Progenitor cell of endocrine pancreas (in vitro differentiated cells): ENCODE data around the gene COL2A1. TPM values are rescaled to one million over a fixed set of nuclear protein-coding genes. Genes with fewer than 3 reads are reported as not detected.

ENCODE experiments used
- DNase-seq: peaks from one replicate; pipeline ENCODE4 v3.0.0; 2021; ENCODE audit warnings: low spot score; ENCODE audit not compliant: unreplicated experiment
- H3K27ac Mint-ChIP-seq: 2 replicates; pipeline ENCODE4 v1.8.0; 2021; ENCODE audit warnings: mild to moderate bottlenecking, moderate library complexity, mixed read lengths
- H3K27me3 Mint-ChIP-seq: 2 replicates; pipeline ENCODE4 v1.8.0; 2021; ENCODE audit warnings: mixed read lengths
- H3K36me3 Mint-ChIP-seq: 2 replicates; pipeline ENCODE4 v1.8.0; 2022; ENCODE audit warnings: mixed read lengths; ENCODE audit not compliant: insufficient read depth
- H3K4me1 Mint-ChIP-seq: 2 replicates; pipeline ENCODE4 v1.8.0; 2021; ENCODE audit warnings: low read depth, mixed read lengths
- H3K4me3 Mint-ChIP-seq: 2 replicates; pipeline ENCODE4 v1.8.0; 2021; ENCODE audit warnings: low read depth, mild to moderate bottlenecking, moderate library complexity, mixed read lengths
- H3K9me3 Mint-ChIP-seq: 2 replicates; pipeline ENCODE4 v1.8.0; 2021; ENCODE audit warnings: low read depth, mixed read lengths
- CTCF ChIP-seq: fragments of 200-600 bp; sonication (generic); IDR thresholded peaks from one replicate; pipeline ENCODE4 v1.5.0; 2021; ENCODE audit warnings: antibody characterized with exemption, mild to moderate bottlenecking; ENCODE audit not compliant: unreplicated experiment
- total RNA-seq: library from RNA; stranded (reverse); gene quantifications from 2 replicates; pipeline ENCODE4 v1.2.1, GENCODE V29; 2021

COL2A1 gene
- total RNA-seq, 1 donor from 2014 or later = 424 TPM

DNA sequence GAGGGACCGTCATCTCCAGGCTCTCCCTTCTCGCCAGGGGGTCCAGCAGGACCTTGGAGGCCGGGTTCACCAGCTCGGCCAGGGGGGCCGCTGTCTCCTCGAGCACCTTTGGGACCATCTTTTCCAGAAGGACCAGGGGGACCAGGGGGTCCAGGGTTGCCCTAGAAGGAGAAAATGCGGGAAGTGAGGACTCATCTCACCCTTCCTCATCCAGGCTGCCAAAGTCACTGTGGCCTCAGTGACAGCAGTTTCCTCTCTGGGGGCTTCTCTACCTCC lies 25.7 kb downstream of the COL2A1 start:
- Mint-ChIP-seq H3K4me3 (no peak overlapping the region), H3K27me3 (no peaks in the 10 kb centered on the region), H3K36me3 (peaks cover 24% of the 10 kb centered on the region), H3K27ac (no peak overlapping the region), H3K9me3 (no peaks in the 10 kb centered on the region), H3K4me1 (no peaks in the 10 kb centered on the region)
- DNase-seq = no peak
- no peak for TF ChIP-seq CTCF

GRCh38 chr12:47977772-47978597 lies 26.3 kb downstream of the COL2A1 start:
- Mint-ChIP-seq H3K27me3 (no peaks in the 10 kb centered on the region), H3K9me3 (no peaks in the 10 kb centered on the region)
- DNase-seq = no peak

GRCh38 chr12:47977046-47977771 lies 27.1 kb downstream of the COL2A1 start:
- no peak for TF ChIP-seq CTCF
- H3K4me1 Mint-ChIP-seq = peaks cover 4% of the 10 kb centered on the region
- no peak overlapping the region for H3K4me3 Mint-ChIP-seq
- H3K27me3 Mint-ChIP-seq = no peaks in the 10 kb centered on the region
- peaks cover 30% of the 10 kb centered on the region for H3K36me3 Mint-ChIP-seq
- DNase-seq = no peak
- H3K27ac Mint-ChIP-seq = no peak overlapping the region
- H3K9me3 Mint-ChIP-seq = no peaks in the 10 kb centered on the region

More at GRCh38 chr12:47977772-47978597, 26.3 kb downstream of the COL2A1 start:
- Mint-ChIP-seq H3K4me1 (peaks cover 2% of the 10 kb centered on the region), H3K4me3 (no peak overlapping the region), H3K27ac (no peak overlapping the region), H3K36me3 (peaks cover 26% of the 10 kb centered on the region)
- no peak for TF ChIP-seq CTCF

DNA sequence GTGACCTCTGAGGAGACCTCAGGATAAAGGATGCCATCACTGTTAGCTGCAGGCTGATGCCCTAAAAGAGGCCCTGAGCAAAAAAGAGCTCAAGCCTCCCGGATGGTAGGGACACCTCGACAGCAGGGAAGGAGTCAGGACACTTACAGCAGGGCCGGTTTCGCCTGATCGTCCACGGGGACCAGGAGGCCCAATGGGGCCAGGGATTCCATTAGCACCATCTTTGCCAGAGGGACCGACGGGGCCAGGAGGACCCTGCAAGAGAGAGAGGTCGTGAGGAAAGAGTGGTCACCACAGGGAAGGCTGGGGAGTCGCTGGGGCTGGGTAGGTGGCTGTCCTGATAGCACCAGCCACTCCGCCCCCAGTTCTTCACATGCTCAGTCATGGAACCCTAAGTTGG lies 28.5 kb downstream of the COL2A1 start:
- H3K4me3 Mint-ChIP-seq = no peak overlapping the region
- no peaks in the 10 kb centered on the region for H3K9me3 Mint-ChIP-seq

More for the DNA sequence above, 28.5 kb downstream of the COL2A1 start:
- peaks cover 6% of the 10 kb centered on the region for H3K4me1 Mint-ChIP-seq
- DNase-seq = no peak
- H3K36me3 Mint-ChIP-seq = peaks cover 30% of the 10 kb centered on the region
- no peak for TF ChIP-seq CTCF
- peak overlapping the region; percentile 76 for H3K27ac Mint-ChIP-seq
- H3K27me3 Mint-ChIP-seq = no peaks in the 10 kb centered on the region
